ENCODE measurements around the gene ZFYVE16.

- TF ChIP-seq CTCF (IDR thresholded peaks at IDR 0.05; ENCODE audit: low read depth, low read length, missing input control) = no peak
- no peak for TF ChIP-seq EGR1 (IDR thresholded peaks at IDR 0.05; ENCODE audit: low read depth in 2 of 2)
- TF ChIP-seq SP1 (IDR thresholded peaks at IDR 0.05) = no peak
Measured at GRCh38 chr5:80417973-80418372, 10.1 kb downstream of the ZFYVE16 start.

Measured in liver (tissue), 3 donors.